GM04504 (cell line): ENCODE data around the gene SETD1B.
"Not testable (repeated sequence)": the region's sequence is repeated elsewhere in the genome, so short reads cannot be mapped to it uniquely, and the experiment has no call there.

Experiments
- DNase-seq: peaks from one replicate; pipeline ENCODE4 v3.0.0-alpha.2; 2012; ENCODE audit warnings: low read depth

SETD1B gene

DNA sequence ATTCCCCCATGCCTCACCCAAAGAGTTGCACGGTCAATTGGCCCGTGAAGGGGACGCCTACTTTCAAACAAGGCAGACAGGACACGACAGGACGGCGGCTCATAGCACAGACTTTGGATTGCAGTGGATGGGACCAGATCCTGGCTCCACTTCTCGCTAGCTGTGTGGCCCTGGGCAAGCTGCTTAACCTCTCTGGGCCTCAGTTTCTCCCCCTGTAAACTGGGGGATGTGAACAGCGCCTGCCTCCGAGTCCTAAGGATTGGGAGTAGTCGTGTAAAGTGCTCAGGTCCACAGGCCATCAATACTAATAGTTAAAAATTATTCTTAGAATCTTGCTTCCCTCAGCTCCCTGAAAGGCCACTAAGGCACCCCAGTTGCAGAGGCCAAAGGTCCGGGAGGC is 23.4 kb upstream of the SETD1B start:
- no peak for DNase-seq

DNA sequence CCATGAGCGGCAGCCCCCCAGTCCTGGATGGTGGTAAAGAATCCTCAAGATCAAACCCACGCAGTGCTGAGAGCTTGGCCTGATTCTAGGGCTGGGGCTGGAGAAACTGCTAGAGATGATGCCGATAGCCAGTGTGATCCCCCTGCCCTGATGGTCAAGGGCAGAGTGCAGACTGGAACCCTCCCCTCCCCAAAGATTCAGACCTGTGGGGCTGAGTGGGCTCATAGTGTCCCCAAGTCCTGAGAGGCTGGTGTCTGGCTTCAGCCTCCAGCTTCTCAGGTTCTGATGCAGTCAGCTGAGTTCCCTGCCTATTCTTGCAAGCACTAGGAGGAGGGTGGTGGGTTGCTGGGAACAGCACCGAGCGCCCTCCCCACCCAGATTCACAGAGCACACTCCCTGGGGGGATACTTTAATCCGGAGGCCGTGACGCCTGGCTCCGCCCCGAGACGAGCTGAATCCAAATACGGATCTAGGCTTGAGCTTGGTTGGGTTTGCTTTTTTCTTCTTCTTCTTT is 22.3 kb upstream of the SETD1B start:
- DNase-seq = no peak

DNA sequence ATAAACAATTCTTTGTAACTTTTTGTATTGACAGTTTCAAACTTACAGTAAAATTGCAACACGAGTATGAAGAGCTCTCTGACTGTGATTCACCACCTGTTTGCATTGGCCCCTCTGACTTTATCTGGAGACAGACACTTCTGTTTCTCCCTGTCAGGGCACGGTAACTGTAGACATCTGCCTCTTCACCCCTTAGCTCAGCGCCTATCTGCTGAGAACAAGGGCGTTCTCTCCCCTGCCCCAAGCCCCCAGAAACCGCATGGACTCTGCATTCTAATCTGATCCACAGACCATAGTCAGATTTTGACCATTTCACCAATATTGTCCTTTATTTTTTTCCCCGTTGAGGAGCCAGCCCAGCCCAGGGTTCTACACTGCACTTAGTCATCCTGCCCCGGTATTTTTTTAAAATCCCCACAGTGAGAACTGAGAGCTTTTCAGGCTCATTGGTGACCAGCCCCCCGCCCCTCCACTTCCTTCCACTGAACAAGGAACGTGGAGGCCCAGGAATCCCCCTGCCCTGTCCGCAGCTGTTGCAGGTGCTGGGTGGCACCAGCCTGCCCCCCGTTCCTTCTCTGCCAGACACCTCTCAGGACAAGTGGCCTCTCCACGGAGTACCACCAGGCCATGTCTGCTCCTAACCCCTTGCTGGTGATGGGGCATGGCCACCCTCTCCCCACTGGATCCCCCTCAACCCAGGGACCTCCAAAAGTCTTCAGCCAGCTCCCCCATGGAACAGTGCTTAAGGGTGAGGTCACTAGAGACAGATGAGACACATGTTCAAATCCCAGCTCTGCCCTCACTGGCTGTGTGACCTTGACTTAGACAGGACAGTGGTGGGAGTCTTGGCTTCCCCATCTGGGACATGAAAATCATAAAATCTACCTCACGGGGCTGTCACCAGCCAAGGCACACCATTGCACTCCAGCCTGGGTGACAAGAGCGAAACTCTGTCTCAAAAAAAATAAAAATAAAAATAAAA is 21.5 kb upstream of the SETD1B start:
- no peak for DNase-seq

DNA sequence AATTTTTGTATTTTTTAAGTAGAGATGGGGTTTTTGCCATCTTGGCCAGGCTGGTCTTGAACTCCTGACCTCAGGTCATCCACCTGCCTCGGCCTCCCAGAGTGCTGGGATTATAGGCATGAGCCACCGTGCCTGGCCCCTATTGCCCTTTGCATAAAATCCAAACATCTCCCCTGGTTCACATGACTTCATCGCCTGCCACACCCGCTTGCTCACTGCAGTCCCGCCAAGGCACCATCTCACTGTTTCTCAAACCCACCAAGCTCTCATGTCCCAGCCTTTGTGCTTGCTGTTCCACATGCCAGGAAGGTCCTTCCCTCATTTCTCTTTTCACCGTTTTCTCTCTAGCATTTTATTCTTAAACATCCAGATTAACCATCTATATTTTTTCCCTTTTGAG is 20.0 kb upstream of the SETD1B start:
- DNase-seq = no peak

DNA sequence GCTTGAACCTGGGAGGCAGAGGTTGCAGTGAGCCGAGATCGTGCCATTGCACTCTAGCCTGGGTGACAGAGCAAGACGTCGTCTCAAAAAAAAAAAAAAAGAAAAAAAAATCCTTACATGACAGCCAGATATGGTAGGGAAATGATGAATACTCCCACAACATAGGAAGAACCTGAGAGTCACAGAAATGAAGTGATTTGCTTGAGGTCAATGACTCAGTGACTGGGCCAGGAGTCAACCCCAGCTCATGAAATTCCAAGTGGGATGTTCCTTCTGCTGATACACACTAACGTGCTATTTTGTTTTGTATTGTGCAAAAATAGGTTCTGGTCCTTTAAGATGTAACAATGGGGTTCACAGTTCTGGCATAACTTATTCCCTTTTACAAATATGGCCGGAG is 19.3 kb upstream of the SETD1B start:
- DNase-seq = peak; percentile 76

DNA sequence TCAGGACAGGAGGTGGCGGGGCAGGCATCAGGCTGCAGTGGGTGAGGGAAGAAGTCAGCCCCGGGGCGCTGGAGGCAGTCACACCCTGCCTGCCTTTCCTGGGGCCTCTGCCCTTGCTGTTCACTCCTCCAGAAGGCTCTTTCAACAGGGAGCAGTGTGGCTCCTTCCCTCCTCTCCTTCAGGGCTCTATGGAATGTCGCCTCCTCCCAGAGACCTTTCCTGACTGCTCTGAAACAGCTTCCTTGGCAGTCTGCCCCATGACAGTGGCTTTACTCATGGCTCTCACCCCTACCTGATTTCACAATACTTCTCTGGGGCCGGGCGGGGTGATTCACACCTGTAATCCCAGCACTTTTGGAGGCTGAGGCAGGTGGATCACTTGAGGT is 17.4 kb upstream of the SETD1B start:
- DNase-seq = peak; percentile 88

DNA sequence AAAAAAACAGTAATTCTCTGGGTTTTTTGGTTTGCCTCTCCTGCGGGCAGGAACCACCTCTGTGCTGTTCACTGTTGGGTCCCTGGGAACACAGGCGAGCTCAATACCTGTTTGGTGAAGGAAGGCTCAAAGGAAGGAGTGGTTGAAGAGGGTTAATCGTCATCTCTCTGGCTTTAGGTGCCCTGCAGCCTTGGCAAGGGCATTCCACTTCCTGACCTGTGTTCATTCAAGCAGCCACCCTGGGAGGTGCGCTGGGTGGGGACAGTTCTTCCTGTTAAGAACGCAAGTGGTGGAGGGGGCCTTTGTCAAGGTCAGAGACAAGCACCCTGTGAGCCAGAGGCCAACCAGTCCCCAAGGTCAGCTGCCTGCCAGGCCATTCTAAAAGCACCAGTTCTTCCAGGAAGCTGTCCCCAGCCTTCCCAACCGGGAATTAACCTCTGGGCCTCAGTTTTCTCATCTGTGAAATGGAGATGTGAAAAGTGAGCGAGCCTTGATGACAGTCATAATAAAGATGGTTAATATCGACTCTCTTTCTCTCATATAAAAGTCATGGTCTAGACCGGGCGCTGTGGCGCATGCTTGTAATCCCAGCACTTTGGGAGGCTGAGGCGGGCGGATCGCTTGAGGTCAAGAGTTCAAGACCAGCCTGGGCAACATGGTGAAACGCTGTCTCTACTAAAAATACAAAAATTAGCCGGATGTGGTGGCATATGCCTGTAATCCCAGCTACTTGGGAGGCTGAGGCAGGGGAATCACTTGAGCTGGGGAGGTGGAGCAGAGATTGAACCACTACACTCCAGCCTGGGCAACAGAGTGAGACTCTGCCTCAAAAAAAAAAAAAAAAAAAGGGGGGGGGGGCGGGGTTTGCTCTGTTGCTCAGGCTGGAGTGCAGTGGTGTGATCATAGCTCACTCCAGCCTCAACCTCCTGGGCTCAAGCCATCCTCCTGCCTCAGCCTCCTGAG is 16.5 kb upstream of the SETD1B start:
- DNase-seq = no peak

DNA sequence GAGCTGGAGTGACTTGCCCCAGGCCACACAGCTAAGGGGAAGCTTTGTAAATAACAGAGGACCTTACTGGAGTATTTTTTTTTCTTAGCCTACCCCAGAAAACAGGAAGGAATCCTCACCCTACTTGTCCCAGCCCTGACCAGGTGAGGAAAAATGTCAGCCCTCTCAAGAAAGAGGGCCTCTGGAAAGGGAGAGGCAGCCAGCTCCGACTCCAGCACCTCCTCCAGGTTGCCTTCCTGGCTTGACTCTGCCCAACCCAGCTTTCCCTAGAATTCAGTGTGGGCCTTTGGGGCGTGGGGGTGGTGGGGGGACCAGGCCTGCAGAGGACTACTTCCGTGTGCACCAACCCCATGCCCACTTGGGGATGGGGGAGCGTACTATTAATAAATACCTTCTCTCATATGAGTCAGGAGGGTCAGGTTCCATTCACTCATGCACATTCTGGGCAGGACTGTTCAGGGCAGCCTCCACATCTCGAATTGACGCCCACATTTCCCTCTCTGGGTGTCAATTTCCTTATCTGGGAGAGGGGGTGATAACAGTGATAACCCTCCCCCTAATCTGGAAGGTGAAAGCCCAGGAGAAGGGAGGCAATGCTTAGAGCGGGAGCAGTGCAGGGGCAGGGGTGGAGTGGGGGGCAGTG is 15.5 kb upstream of the SETD1B start:
- no peak for DNase-seq

DNA sequence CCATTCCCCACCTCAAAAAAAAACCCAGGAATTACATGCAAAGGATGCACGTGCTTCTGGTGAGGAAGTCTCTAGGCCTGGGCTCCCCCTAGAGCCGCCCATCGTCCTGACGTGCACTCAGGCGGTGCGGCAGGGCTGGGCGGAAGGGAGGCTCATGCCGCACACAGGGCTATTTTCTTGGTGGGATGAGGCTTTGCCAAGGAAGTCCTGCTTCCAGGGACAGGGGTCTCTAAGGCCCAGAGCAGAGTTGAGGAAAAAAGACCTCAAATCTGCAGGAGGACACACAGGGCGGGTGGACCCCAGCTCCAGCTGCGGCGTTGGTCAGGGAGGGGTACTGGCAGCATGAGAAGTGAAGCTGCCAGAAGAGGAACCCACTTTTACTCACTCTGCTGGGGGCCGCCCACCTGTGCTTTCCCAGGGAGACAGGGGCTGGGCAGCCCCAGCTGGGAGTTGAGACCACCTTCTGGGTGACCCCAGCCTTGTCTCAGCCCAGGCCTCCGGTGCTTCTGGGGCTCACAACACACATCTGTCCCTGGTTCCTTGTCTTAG is 14.5 kb upstream of the SETD1B start:
- no peak for DNase-seq

DNA sequence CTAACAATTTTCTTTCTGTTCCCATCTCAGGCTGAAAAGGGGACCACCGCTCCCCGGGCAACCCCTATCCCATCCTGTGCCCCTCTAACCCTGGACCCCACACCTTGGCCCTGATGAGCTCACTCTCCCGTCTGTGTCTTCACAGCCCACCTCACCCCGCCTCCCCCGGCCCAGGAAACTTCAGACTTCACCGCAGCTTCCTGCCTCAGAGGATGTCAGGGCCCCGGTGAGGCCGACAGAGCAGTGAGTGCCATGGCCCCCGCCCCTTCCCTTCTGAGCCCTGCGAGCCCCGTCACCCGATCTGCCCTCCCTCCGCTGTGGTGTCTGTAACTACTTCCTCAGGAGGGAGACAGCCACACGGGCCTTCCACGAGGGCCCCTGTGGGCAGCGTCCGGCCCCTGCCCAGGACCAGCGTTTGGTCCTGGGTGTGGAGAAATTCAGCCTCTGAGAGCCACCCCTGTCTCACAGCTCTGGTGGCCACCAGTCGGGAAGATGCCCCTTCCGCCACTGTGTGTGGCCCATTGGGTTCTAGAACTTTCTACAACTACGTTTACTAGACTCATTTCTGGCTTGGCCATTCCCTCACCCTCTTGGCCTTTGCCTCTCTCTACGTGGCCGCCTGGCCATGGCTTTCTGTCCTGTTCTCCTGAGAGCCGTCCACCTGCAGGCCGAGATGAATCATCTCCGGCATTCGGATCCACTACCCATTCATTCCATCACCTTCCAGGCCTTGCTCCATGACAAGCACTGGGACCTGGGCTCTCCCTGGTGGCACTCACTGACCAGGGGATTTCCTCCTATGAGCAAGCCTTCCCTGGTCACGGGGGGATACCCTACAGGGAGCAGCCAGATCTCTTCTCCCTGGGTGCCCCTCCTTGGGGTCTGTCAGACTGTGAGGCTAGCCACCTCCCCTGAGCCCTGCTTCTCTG is 13.7 kb upstream of the SETD1B start:
- no peak for DNase-seq

DNA sequence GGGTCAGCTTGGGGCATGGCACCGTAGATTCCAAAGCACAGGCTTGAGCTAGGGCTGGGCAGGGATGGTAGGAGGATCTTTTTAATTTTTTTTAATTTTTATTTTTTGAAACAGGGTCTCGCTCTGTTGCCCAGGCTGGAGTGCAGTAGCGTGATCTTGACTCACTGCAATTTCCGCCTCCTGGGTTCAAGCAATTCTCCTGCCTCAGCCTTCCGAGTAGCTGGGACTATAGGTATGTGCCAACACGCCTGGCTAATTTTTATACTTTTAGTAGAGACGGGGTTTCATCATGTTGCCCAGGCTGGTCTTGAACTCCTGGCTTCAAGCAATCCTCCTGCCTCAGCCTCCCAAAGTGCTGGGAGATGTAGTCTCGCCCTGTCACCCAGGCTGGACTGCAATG is 13.0 kb upstream of the SETD1B start:
- not testable (repeated sequence) for DNase-seq

DNA sequence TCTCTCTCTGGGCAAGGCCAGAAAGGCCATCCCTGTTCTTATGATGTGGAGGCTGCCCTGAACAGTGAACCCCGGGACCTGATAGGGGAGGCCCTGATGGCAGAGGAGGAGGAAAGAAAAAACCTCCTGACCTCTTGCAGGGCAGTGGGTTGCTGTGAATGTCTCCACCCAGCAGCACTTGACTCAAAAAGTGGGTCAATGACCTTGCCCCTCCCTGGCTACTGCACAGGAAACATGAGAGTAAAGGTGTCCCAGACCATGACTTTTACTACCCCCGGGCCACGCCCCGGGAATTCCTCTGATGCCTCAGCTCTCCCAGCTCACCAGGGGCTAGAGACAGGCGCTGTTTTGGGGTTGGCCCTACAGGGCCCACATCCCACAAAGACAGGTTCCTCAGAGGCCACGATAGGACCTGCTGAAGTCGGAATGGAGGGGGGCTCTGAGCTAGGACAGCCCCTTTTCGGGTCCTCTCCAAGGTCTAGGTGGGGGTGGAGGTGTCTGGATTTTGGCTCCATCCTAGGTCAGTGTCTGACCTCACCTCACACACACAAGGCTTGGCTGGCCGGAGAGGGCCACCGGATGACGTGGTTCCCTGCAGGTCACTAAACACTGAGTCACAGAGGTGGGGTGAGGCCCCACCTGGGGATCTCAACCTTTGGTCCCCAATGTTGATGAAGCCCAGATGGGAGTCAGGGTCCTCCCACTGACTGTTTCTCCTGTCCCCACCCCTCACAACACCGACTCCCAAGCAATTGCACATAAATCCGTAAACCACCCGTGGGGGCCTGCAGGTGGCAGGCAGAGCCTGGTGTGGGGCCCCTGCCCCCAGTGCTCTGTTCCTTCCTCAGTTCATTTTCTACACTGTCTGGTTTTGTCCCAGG is 11.9 kb upstream of the SETD1B start:
- DNase-seq = no peak

DNA sequence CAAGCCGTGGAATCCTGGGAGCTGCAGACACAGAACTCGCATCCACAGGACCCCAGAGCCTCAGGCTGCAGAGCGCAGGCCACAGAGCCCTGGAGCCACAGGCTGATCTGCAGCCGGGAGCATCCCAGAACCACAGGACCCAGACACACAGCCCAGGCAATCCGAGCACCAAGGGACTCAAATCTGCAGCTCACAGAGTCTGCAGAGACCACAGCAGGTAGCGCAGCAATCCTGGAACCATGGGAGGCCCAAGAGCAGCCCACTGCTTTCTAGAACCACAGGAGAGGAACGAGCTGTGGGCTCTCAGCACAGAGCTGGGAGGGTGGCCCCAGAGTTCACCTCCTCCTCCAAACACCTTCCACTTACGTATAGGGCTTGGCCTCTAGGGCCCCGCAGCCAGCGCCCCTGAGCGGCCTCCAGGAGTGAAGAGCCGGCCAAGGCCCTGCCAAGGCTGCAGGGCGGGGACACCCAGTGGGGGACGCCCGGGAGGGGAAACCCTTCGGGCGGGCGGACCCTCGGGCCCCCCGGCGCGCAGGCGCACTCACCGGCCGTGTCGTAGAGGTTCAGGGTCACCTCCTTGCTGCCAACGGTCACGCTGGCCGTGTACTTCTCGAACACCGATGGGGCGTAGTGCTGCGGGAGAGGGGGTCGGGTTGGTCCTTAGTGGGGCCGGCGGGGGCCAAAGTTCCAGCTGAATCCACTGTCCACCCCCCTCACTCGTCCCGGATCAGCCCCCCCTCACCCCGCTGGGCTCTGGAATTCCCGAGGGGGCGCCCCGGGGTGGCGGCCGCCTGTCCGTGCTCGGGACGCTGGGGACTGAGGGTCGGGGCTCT is 11.0 kb upstream of the SETD1B start:
- DNase-seq = no peak

DNA sequence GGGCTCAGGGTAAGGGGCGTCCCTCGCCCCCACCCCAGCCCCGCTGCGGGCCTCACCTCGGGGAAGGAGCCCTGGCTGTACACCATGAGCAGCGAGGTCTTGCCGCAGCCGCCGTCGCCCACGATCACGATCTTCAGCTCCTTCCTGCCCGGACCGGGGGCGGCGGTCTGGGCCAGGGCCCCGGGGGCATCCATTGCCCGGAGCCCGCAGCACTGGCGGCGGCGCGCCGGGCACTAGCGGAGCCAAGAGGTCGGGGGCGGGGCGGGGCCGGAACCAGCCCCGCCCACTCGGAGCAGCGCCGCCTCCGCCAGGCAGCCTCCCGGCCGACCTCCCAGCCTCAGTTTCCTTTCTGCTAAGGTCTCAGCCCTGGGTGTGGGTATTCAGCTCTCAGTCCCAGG is 10.4 kb upstream of the SETD1B start, which contains the start of gene RHOF:
TSS of gene RHOF (minus strand) at position 249 of the 398 bp plus-strand sequence. CDS start at position 194, 55 bp downstream.
- no peak for DNase-seq

DNA sequence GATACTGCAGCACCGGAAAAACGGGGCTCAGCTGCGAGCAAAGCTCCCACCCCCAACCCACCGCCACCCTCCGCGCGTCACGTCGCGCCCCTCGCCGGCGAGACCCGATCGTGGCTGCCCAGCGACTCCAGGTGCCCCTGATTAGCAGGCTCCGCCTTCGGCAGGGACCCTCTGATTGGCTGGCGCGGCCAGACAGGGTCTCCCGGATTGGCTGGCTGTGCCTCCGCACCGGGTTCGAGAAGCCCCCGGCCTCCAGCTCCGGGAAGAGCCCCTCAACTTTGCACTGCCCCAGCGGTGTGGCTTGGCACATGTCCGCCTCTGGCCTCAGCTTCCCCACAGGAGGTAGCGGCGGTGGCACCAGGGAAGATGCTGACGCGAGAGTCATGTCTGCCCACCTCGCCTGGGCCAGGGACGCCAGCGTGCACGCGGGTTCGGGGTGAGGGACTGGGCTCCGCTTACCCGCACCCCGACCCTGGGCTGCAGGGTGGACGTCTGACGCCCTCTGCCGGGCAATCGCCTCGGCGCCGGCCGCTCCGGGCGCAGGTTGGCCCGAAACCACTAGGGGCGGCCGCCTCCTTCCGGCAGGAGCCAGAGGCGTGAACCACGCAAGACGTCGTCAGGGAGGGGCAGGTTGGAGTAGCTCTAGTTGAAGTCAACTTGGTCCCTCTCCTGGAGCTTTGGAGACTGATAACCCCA is 9.8 kb upstream of the SETD1B start:
- peak; percentile 78 for DNase-seq

DNA sequence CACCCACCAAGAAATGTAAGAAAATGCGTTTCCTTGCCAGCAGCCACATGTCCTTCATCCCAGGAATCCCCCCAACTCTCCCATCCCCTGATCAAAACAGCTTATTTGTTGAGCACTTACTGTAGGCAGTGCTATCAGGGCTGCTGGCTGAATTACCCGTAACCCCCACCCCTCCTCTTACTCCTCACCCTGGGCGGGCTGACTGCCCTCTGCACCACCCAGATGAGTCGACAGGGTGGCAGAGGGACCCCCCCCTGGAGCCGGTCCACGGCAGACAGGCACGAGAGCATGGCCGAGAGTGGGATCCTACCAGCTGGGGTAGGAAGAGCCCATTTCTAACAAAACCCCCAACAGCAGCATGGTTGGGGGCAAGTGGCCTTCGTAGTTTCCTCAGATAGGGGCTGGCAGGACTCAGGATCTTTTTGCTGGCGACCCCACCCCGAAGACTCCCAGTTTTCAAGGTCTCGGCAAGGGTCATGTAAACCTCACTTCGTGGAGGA is 9.2 kb upstream of the SETD1B start:
- DNase-seq = no peak

DNA sequence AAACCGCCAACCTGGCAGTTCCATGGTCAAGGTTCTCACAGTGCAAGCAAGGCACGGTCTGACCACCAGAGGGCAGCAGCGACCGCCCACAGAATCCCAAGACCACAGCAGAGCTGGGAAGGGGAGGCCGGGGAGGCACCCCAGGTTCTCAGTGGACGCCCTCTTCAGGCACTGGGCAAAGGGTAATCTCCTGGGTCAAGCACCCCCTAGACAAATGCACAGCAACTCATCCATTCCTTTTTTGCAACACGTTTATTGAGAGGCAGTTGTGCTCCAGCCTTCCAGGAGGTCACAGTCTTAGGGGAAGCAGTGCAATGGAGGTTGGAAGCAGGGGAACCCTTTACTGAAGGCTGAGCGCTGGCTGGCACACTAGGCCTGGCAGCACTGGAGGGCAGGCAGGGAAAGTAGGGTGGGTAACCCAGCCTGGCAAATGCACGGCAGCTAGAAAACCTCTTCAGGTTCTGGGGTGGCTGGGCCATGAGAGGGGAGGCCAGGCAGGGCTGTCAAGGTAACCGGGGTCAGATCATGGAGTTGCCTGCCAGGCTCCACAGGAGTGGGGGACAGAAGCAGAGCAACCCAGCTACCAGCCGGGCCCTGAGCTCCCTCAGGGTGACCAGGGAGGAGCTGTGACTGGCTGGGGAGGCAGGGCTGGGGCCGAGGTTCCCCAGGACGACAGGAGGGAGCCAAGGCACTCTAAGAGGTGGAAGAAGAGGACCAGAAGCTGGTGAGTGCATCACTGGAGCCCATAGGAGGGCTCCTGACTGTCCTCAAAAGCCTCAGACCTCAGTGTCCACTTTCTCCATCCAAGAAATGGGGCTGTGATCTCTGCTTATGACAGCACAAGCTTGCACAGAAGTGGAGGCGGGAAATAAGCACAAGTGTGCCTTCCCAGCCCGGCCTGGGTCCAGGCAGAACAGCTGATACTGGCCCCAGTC is 8.5 kb upstream of the SETD1B start:
- DNase-seq = no peak
